Astrocyte (in vitro differentiated cells and primary cell): ENCODE results near the gene SLC25A21. TPM values are rescaled to one million over a fixed set of nuclear protein-coding genes. Genes with fewer than 3 reads are reported as not detected.

Experiments used
- DNase-seq: peaks from one replicate; pipeline ENCODE4 v3.0.0-alpha.2; 2010; ENCODE audit warnings: low read depth
- FAIRE-seq: peaks from 2 replicates; lab custom pipeline; 2011; peaks lifted over from hg19 to GRCh38; lab: Jason Lieb, UNC
- H2AFZ ChIP-seq: 2 replicates; pipeline ENCODE4 v1.6.0; 2012; ENCODE audit warnings: low read depth, low read length, inconsistent platforms
- H3K27ac ChIP-seq: 2 replicates; pipeline ENCODE4 v1.5.1; 2011; ENCODE audit warnings: low read depth, low read length, inconsistent platforms
- H3K27me3 ChIP-seq: 2 replicates; pipeline ENCODE4 v1.6.0; 2011; ENCODE audit warnings: low read length, inconsistent platforms; ENCODE audit not compliant: insufficient read depth
- H3K36me3 ChIP-seq: 2 replicates; pipeline ENCODE4 v1.5.1; 2011; ENCODE audit warnings: low read length, inconsistent platforms; ENCODE audit not compliant: insufficient read depth
- H3K4me1 ChIP-seq: 2 replicates; pipeline ENCODE4 v1.5.1; 2011; ENCODE audit warnings: low read length, inconsistent platforms; ENCODE audit not compliant: insufficient read depth
- H3K4me2 ChIP-seq: 2 replicates; pipeline ENCODE4 v1.6.0; 2012; ENCODE audit warnings: low read length, inconsistent platforms
- H3K4me3 ChIP-seq: 2 replicates; pipeline ENCODE4 v1.5.1; 2011; ENCODE audit warnings: low read depth, mild to moderate bottlenecking, low read length, inconsistent platforms; ENCODE audit not compliant: insufficient read depth
- H3K79me2 ChIP-seq: 2 replicates; pipeline ENCODE4 v1.6.0; 2012; ENCODE audit warnings: mild to moderate bottlenecking, low read length, inconsistent platforms; ENCODE audit not compliant: insufficient read depth
- H3K9ac ChIP-seq: 2 replicates; pipeline ENCODE4 v1.6.0; 2012; ENCODE audit warnings: mild to moderate bottlenecking, low read length, inconsistent platforms
- H3K9me3 ChIP-seq: 2 replicates; pipeline ENCODE4 v1.5.1; 2012; ENCODE audit warnings: low read depth, mild to moderate bottlenecking, low read length, inconsistent platforms; ENCODE audit not compliant: insufficient read depth
- H4K20me1 ChIP-seq: 2 replicates; pipeline ENCODE4 v1.6.0; 2012; ENCODE audit warnings: low read length, inconsistent platforms; ENCODE audit not compliant: insufficient read depth
- H3K27ac Mint-ChIP-seq: one replicate; pipeline ENCODE4 v1.8.0; 2021; ENCODE audit warnings: mild to moderate bottlenecking, mixed read lengths; ENCODE audit not compliant: unreplicated experiment
- H3K27me3 Mint-ChIP-seq: one replicate; pipeline ENCODE4 v1.8.0; 2021; ENCODE audit warnings: low read depth, mixed read lengths; ENCODE audit not compliant: unreplicated experiment
- H3K36me3 Mint-ChIP-seq: one replicate; pipeline ENCODE4 v1.8.0; 2021; ENCODE audit warnings: low read depth, mixed read lengths; ENCODE audit not compliant: unreplicated experiment
- H3K4me1 Mint-ChIP-seq: one replicate; pipeline ENCODE4 v1.8.0; 2021; ENCODE audit warnings: low read depth, mixed read lengths; ENCODE audit not compliant: unreplicated experiment
- H3K4me3 Mint-ChIP-seq: one replicate; pipeline ENCODE4 v1.8.0; 2021; ENCODE audit warnings: mild to moderate bottlenecking, moderate library complexity, mixed read lengths; ENCODE audit not compliant: unreplicated experiment
- H3K9me3 Mint-ChIP-seq: one replicate; pipeline ENCODE4 v1.8.0; 2021; ENCODE audit warnings: mild to moderate bottlenecking, mixed read lengths; ENCODE audit not compliant: unreplicated experiment
- EZH2 ChIP-seq: IDR thresholded peaks from 2 replicates; pipeline ENCODE4 v1.6.1; 2012; ENCODE audit warnings: mild to moderate bottlenecking, low read length, inconsistent platforms; ENCODE audit not compliant: insufficient read depth
- total RNA-seq: library from RNA; stranded (reverse); gene quantifications from 2 replicates; pipeline ENCODE4 v1.2.1, GENCODE V29; 2021
- TF ChIP-seq, protein P1 (sequence below): IDR thresholded peaks from 2 replicates; pipeline ENCODE4 v1.5.1; 2011; ENCODE audit warnings: low read depth, mild to moderate bottlenecking, inconsistent platforms, low read length, moderate library complexity; ENCODE audit not compliant: insufficient read depth

The SLC25A21 gene
- total RNA-seq, 1 donor from 2014 or later: 1.5 TPM

DNA sequence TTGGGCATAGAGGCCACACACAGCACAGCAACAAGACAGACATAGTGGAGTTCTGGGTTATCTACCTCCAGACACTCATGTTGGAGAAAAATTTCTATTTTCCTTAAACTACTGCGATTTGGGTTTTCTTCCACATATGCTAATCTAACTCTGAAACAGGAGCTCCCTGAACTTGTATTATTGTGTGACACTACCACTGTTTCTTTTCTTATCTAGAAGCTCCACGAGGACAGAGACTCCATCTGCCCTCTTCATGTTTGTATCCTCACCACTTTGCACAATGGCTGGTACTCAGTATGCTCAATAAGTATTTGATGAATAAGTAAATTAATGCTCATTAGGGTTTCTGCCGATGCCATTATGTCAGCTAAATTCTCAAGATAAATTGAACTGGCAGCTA is 292.1 kb downstream of the SLC25A21 start:
- Histone ChIP-seq H2AFZ (no peak overlapping the region), H4K20me1 (no peaks in the 10 kb centered on the region), H3K27ac (no peak overlapping the region), H3K9ac (no peak overlapping the region), H3K4me2 (no peak overlapping the region), H3K9me3 (no peaks in the 10 kb centered on the region), H3K79me2 (no peaks in the 10 kb centered on the region), H3K27me3 (no peaks in the 10 kb centered on the region), H3K36me3 (no peaks in the 10 kb centered on the region), H3K4me3 (no peak overlapping the region), H3K4me1 (no peaks in the 10 kb centered on the region)
- DNase-seq (no peak), FAIRE-seq (no peak)
- no peaks in the 10 kb centered on the region for H3K27me3 Mint-ChIP-seq
- H3K36me3 Mint-ChIP-seq: no peaks in the 10 kb centered on the region
- H3K4me1 Mint-ChIP-seq: peaks cover 5% of the 10 kb centered on the region
- no peak overlapping the region for H3K27ac Mint-ChIP-seq
- H3K9me3 Mint-ChIP-seq: peaks cover 3% of the 10 kb centered on the region
- no peak for TF ChIP-seq EZH2
- TF ChIP-seq, protein P1, sequence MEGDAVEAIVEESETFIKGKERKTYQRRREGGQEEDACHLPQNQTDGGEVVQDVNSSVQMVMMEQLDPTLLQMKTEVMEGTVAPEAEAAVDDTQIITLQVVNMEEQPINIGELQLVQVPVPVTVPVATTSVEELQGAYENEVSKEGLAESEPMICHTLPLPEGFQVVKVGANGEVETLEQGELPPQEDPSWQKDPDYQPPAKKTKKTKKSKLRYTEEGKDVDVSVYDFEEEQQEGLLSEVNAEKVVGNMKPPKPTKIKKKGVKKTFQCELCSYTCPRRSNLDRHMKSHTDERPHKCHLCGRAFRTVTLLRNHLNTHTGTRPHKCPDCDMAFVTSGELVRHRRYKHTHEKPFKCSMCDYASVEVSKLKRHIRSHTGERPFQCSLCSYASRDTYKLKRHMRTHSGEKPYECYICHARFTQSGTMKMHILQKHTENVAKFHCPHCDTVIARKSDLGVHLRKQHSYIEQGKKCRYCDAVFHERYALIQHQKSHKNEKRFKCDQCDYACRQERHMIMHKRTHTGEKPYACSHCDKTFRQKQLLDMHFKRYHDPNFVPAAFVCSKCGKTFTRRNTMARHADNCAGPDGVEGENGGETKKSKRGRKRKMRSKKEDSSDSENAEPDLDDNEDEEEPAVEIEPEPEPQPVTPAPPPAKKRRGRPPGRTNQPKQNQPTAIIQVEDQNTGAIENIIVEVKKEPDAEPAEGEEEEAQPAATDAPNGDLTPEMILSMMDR: no peak
- no peak overlapping the region for H3K4me3 Mint-ChIP-seq

DNA sequence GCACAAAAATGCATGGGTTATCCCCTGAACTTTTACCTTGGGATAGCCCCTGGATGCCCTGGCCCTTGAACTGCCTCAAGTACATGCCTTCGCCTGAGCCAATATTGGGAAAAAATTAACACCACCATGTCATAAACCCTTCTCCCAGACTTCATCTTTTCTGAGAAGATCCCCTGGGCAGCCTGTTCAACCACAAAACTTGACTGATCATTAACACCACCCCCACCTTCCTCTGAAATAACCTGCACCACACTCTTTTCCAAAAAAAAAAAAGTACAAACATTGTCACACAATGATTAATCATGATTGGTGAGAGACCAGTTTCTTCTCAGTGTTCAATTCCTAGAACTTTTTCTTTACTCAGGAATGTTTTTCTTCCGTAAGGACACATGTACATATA is 292.8 kb downstream of the SLC25A21 start:
- Histone ChIP-seq H3K36me3 (no peaks in the 10 kb centered on the region), H3K4me1 (no peaks in the 10 kb centered on the region), H3K4me3 (no peak overlapping the region), H3K4me2 (no peak overlapping the region), H3K27me3 (no peaks in the 10 kb centered on the region), H3K9me3 (no peaks in the 10 kb centered on the region), H3K79me2 (no peaks in the 10 kb centered on the region), H4K20me1 (no peaks in the 10 kb centered on the region), H2AFZ (no peak overlapping the region), H3K9ac (no peak overlapping the region), H3K27ac (no peak overlapping the region)
- no peak for DNase-seq
- Mint-ChIP-seq H3K27me3 (peaks cover 3% of the 10 kb centered on the region), H3K36me3 (no peaks in the 10 kb centered on the region), H3K27ac (no peak overlapping the region), H3K4me3 (no peak overlapping the region), H3K9me3 (peaks cover 3% of the 10 kb centered on the region), H3K4me1 (peaks cover 5% of the 10 kb centered on the region)
- TF ChIP-seq, protein P1: no peak
- TF ChIP-seq EZH2: no peak
- no peak for FAIRE-seq

DNA sequence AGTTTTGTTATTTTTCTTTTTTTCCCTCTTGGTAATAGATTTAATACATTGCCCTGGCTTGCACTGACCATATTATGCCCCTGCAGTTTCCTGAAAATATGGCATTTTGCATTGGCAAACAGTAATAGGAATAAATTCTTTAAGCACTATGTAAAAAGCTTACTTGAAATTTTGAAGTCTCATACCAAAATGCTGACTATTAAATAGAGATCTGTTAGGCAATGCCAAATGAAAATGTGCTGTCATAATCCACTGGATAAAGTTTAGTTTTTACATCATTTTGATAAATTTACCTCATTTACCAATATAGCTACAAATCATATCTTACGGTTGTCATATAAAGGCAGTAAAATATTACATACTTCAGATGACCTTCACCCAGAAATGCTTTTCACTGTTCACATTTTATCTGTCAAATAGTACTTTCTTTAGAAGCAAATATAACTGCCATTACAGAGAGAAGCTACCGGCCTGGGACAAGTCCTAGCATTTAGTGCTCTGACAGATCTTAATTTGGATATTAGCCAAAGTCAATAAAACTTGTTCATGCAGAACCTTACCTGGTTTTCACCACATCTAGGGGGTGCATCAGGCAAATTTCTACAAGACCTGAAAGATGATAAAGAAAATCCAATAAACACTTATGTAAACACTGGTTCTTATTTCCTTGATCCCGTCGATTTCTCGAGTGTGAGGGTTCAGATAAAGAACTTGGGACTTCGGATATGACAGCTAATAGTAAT is 297.8 kb downstream of the SLC25A21 start:
- TF ChIP-seq EZH2: no peak
- TF ChIP-seq, protein P1: no peak
- Histone ChIP-seq H3K27me3 (no peaks in the 10 kb centered on the region), H3K9ac (no peak overlapping the region), H4K20me1 (no peaks in the 10 kb centered on the region), H3K4me3 (no peak overlapping the region), H3K79me2 (no peaks in the 10 kb centered on the region), H2AFZ (no peak overlapping the region), H3K36me3 (no peaks in the 10 kb centered on the region), H3K4me1 (no peaks in the 10 kb centered on the region), H3K9me3 (no peaks in the 10 kb centered on the region), H3K27ac (no peak overlapping the region), H3K4me2 (no peak overlapping the region)
- no peak for FAIRE-seq
- Mint-ChIP-seq H3K27me3 (peaks cover 3% of the 10 kb centered on the region), H3K9me3 (no peaks in the 10 kb centered on the region), H3K27ac (no peak overlapping the region), H3K4me1 (peaks cover 2% of the 10 kb centered on the region), H3K36me3 (no peaks in the 10 kb centered on the region), H3K4me3 (no peak overlapping the region)
- DNase-seq: no peak
